HCT116 (cell line): Measurements from ENCODE around the gene UCN3. TPM values are rescaled to one million over a fixed set of nuclear protein-coding genes. Genes with fewer than 3 reads are reported as not detected.

ENCODE experiments used
- ATAC-seq: fragments of 200-7000 bp; cut with Tn5 transposase; 2 replicates; pipeline ENCODE4 v1.9.1; 2020; ENCODE audit warnings: mild to moderate bottlenecking, moderate library complexity
- BruUV-seq: library from RNA; stranded (reverse); fragments of 400-500 nt; replicated peaks from 2 replicates; lab custom pipeline; 2021; lab: Mats Ljungman, UMichigan
- CTCF ChIA-PET: fragments of 300-600 bp; sonication (Branson Sonifier 250); formaldehyde crosslinking; loops from one replicate; lab custom pipeline; 2021; ENCODE audit warnings: antibody characterized with exemption; lab: Charles Lee
- POLR2A ChIA-PET: fragments of 300-600, 350-600 bp; sonication (Branson Sonifier 250); formaldehyde crosslinking; loops from one replicate; lab custom pipeline; 2021; ENCODE audit warnings: antibody characterized with exemption; lab: Charles Lee
- RAD21 ChIA-PET, 2 experiments: fragments of 300-600 bp; sonication (Branson Sonifier 250); formaldehyde crosslinking; loops; one replicate each; lab custom pipeline; 2023; ENCODE audit warnings: low total read pairs in 2 of 2; ENCODE audit not compliant: uncharacterized antibody in 2 of 2, unreplicated experiment in 2 of 2, low non-redundant PET in 1 of 2; lab: Charles Lee
- DNase-seq: peaks from one replicate; pipeline ENCODE4 v3.0.0-alpha.2; 2010; ENCODE audit warnings: low read depth, low spot score
- H2AFZ ChIP-seq: fragments of 200-600 bp; shearing (Covaris generic), sonication (generic); 2 replicates; pipeline ENCODE4 v1.6.1; 2017; ENCODE audit warnings: low read depth, mixed run types, mixed read lengths, antibody characterized with exemption, low read length; ENCODE audit not compliant: poor library complexity, severe bottlenecking
- H3K27ac ChIP-seq: 2 replicates; pipeline ENCODE4 v1.5.1; 2012; ENCODE audit warnings: low read depth, low read length
- H3K27me3 ChIP-seq: fragments of 200-600 bp; sonication (generic); 2 replicates; pipeline ENCODE4 v1.6.1; 2016; ENCODE audit warnings: mixed run types, low read length, mixed read lengths; ENCODE audit not compliant: insufficient read depth
- H3K36me3 ChIP-seq, 2 experiments: fragments of 200-500 bp in 1 of 2; fragments of 200-600 bp in 1 of 2; sonication (Bioruptor generic) in 1 of 2; sonication (generic) in 1 of 2; 2 replicates each; pipeline versions ENCODE4 v1.5.1 to v1.6.1; 2014 to 2016; ENCODE audit warnings: low read length in 2 of 2, inconsistent platforms in 1 of 2, mixed read lengths in 1 of 2, mixed run types in 1 of 2; ENCODE audit not compliant: insufficient read depth in 2 of 2, control insufficient read depth in 1 of 2
- H3K4me1 ChIP-seq, 2 experiments: fragments of 200-600 bp in 1 of 2; sonication (generic) in 1 of 2; 2 replicates each; pipeline versions ENCODE4 v1.5.1 to v1.6.1; 2012 to 2017; ENCODE audit warnings: low read length in 2 of 2, inconsistent platforms in 1 of 2, mild to moderate bottlenecking in 1 of 2, mixed read lengths in 1 of 2, mixed run types in 1 of 2, moderate library complexity in 1 of 2; ENCODE audit not compliant: insufficient read depth in 2 of 2, control insufficient read depth in 1 of 2
- H3K4me2 ChIP-seq: fragments of 200-600 bp; sonication (generic); 2 replicates; pipeline ENCODE4 v1.6.1; 2017; ENCODE audit warnings: mixed run types, low read length, mixed read lengths
- H3K4me3 ChIP-seq, 2 experiments: fragments of 200-600 bp in 1 of 2; sonication (generic) in 1 of 2; replicated peaks in 1 of 2; 2 replicates each; pipeline ENCODE4 v1.5.1; 2011 to 2016; ENCODE audit warnings: low read length in 2 of 2, control low read depth in 1 of 2, low read depth in 1 of 2, mild to moderate bottlenecking in 1 of 2, mixed read lengths in 1 of 2, mixed run types in 1 of 2
- H3K79me2 ChIP-seq: fragments of 200-600 bp; sonication (generic); 2 replicates; pipeline ENCODE4 v1.6.1; 2017; ENCODE audit warnings: mild to moderate bottlenecking, mixed run types, low read length, moderate library complexity, mixed read lengths; ENCODE audit not compliant: insufficient read depth
- H3K9ac ChIP-seq: fragments of 200-600 bp; sonication (generic); 2 replicates; pipeline ENCODE4 v1.6.1; 2016; ENCODE audit warnings: low read length, mixed read lengths
- H3K9me2 ChIP-seq: fragments of 200-600 bp; sonication (generic), shearing (Covaris generic); 2 replicates; pipeline ENCODE4 v1.6.1; 2017; ENCODE audit warnings: mixed run types, mild to moderate bottlenecking, moderate library complexity; ENCODE audit not compliant: insufficient read depth
- H3K9me3 ChIP-seq, 2 experiments: fragments of 200-500 bp in 1 of 2; fragments of 200-600 bp in 1 of 2; sonication (Bioruptor generic) in 1 of 2; sonication (generic) in 1 of 2; 2 replicates each; pipeline ENCODE4 v1.6.1; 2014 to 2017; ENCODE audit warnings: low read length in 2 of 2, mixed read lengths in 2 of 2, inconsistent platforms in 1 of 2, low read depth in 1 of 2, mild to moderate bottlenecking in 1 of 2, mixed run types in 1 of 2, moderate library complexity in 1 of 2; ENCODE audit not compliant: control insufficient read depth in 1 of 2, insufficient read depth in 1 of 2
- H4K20me1 ChIP-seq: fragments of 200-600 bp; sonication (generic), shearing (Covaris generic); 2 replicates; pipeline ENCODE4 v1.6.1; 2017; ENCODE audit warnings: mixed run types, mild to moderate bottlenecking, moderate library complexity; ENCODE audit not compliant: insufficient read depth
- CBX3 ChIP-seq: IDR thresholded peaks from 2 replicates; pipeline ENCODE4 v1.6.1; 2012; ENCODE audit warnings: low read depth
- CEBPB ChIP-seq: IDR thresholded peaks from 2 replicates; pipeline ENCODE4 v1.6.1; 2012; ENCODE audit warnings: low read depth
- EGR1 ChIP-seq: IDR thresholded peaks from 2 replicates; pipeline ENCODE4 v1.6.1; 2012; ENCODE audit warnings: low read depth
- ELF1 ChIP-seq: IDR thresholded peaks from 2 replicates; pipeline ENCODE4 v1.6.1; 2012; ENCODE audit warnings: low read depth, borderline replicate concordance
- EZH2 ChIP-seq: fragments of 200-600 bp; sonication (generic); IDR thresholded peaks from 2 replicates; pipeline ENCODE4 v1.6.1; 2017; ENCODE audit warnings: antibody characterized with exemption, mixed run types
- FOSL1 ChIP-seq: IDR thresholded peaks from 2 replicates; pipeline ENCODE4 v1.6.1; 2012; ENCODE audit warnings: low read depth
- JUND ChIP-seq: IDR thresholded peaks from 2 replicates; pipeline ENCODE4 v1.6.1; 2012
- POLR2A ChIP-seq: IDR thresholded peaks from 2 replicates; pipeline ENCODE4 v1.7.0; 2011; ENCODE audit warnings: borderline replicate concordance; ENCODE audit not compliant: insufficient read depth, insufficient read length; ENCODE audit errors: extremely low read depth
- POLR2AphosphoS5 ChIP-seq: IDR thresholded peaks from 2 replicates; pipeline ENCODE4 v1.6.1; 2011; ENCODE audit warnings: mild to moderate bottlenecking, low read depth, low read length, moderate library complexity
- SIN3A ChIP-seq: IDR thresholded peaks from 2 replicates; pipeline ENCODE4 v1.6.1; 2012; ENCODE audit warnings: low read depth
- SP1 ChIP-seq: IDR thresholded peaks from 2 replicates; pipeline ENCODE4 v1.6.1; 2012; ENCODE audit warnings: low read depth
- SRF ChIP-seq: IDR thresholded peaks from 2 replicates; pipeline ENCODE4 v1.6.1; 2012; ENCODE audit warnings: low read depth
- TCF7L2 ChIP-seq: IDR thresholded peaks from 2 replicates; pipeline ENCODE4 v1.7.0; 2011; ENCODE audit warnings: borderline replicate concordance, inconsistent platforms; ENCODE audit not compliant: insufficient read depth, insufficient read length; ENCODE audit errors: extremely low read depth
- YY1 ChIP-seq: IDR thresholded peaks from 2 replicates; pipeline ENCODE4 v1.6.1; 2011; ENCODE audit warnings: low read length, low read depth, moderate library complexity, mild to moderate bottlenecking; ENCODE audit not compliant: insufficient replicate concordance; ENCODE audit errors: extremely low read depth
- ZFX ChIP-seq: fragments of 450-650 bp; IDR thresholded peaks from 2 replicates; pipeline ENCODE4 v1.6.1; 2017
- intact Hi-C: fragments of 100-400 bp; cut with micrococcal nuclease; formaldehyde crosslinking; loops from 2 replicates; pipeline ENCODE4 v1.10.0; 2022
- total RNA-seq: library from RNA; stranded (reverse); gene quantifications from one replicate; pipeline ENCODE4 v1.2.1, GENCODE V29; 2021; ENCODE audit not compliant: unreplicated experiment
- TF ChIP-seq, protein P1 (sequence below): IDR thresholded peaks from 2 replicates; pipeline ENCODE4 v1.6.1; 2012
- TF ChIP-seq, protein P2 (sequence below): IDR thresholded peaks from 2 replicates; pipeline ENCODE4 v1.6.1; 2012
- TF ChIP-seq, protein P3 (sequence below): IDR thresholded peaks from 2 replicates; pipeline ENCODE4 v1.6.1; 2011; ENCODE audit warnings: mild to moderate bottlenecking, low read length, moderate library complexity; ENCODE audit not compliant: insufficient replicate concordance; ENCODE audit errors: extremely low read depth
- TF ChIP-seq, protein P4 (sequence below): IDR thresholded peaks from 2 replicates; pipeline ENCODE4 v1.6.1; 2012; ENCODE audit warnings: low read depth

The UCN3 gene
- total RNA-seq, 1 experiment from 2014 or later = not detected

DNA sequence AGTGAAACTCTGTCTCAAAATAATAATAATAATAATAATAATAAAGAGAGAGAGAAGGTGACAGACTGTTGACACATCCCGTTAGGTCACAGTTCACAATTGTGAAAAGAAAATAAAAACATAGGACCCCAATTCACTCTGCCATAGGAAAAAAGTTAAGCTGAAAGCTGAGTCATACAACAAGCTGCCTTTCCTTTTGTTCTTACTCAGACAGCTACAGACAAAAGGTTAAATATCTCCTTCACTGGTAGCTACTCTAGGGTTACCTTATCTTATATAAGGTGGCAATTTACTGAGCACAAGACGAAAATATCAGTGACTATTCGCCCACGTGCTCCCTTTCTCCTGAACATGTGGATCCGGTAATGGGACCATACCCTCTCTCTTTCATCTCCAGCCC is 22.4 kb downstream of the UCN3 start:
- no peak overlapping the region for H3K27ac ChIP-seq
- intact Hi-C loops = no loop called here
- ChIA-PET RAD21 (no interaction called here), POLR2A (no interaction called here), CTCF (no interaction called here)
- peaks cover 11 to 16% of the 10 kb centered on the region in 2 experiments; a peak in 3 of 4 replicates for H3K9me3 ChIP-seq
- H3K79me2 ChIP-seq = no peaks in the 10 kb centered on the region
- no peaks in the 10 kb centered on the region for H4K20me1 ChIP-seq
- no peaks in the 10 kb centered on the region for H3K36me3 ChIP-seq
- ATAC-seq = no peak
- no TSS peak for BruUV-seq
- no peak overlapping the region for H3K4me2 ChIP-seq
- no peak overlapping the region for H3K9ac ChIP-seq
- no peaks in the 10 kb centered on the region for H3K4me1 ChIP-seq
- no peaks in the 10 kb centered on the region for H3K27me3 ChIP-seq
- no peak for DNase-seq
- no peak overlapping the region for H3K4me3 ChIP-seq
- H3K9me2 ChIP-seq = no peaks in the 10 kb centered on the region
- H2AFZ ChIP-seq = no peak overlapping the region
- TF ChIP-seq EGR1 = no peak
- no peak for TF ChIP-seq EZH2
- TF ChIP-seq ZFX = no peak
- TF ChIP-seq JUND = no peak
- TF ChIP-seq TCF7L2 = no peak
- TF ChIP-seq, protein P1, sequence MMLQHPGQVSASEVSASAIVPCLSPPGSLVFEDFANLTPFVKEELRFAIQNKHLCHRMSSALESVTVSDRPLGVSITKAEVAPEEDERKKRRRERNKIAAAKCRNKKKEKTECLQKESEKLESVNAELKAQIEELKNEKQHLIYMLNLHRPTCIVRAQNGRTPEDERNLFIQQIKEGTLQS = no peak
- TF ChIP-seq YY1 = no peak
- no peak for TF ChIP-seq POLR2AphosphoS5
- TF ChIP-seq CEBPB = no peak
- TF ChIP-seq, protein P2, sequence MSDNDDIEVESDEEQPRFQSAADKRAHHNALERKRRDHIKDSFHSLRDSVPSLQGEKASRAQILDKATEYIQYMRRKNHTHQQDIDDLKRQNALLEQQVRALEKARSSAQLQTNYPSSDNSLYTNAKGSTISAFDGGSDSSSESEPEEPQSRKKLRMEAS = no peak
- no peak for TF ChIP-seq POLR2A
- no peak for TF ChIP-seq ELF1
- TF ChIP-seq CBX3 = no peak
- TF ChIP-seq, protein P3, sequence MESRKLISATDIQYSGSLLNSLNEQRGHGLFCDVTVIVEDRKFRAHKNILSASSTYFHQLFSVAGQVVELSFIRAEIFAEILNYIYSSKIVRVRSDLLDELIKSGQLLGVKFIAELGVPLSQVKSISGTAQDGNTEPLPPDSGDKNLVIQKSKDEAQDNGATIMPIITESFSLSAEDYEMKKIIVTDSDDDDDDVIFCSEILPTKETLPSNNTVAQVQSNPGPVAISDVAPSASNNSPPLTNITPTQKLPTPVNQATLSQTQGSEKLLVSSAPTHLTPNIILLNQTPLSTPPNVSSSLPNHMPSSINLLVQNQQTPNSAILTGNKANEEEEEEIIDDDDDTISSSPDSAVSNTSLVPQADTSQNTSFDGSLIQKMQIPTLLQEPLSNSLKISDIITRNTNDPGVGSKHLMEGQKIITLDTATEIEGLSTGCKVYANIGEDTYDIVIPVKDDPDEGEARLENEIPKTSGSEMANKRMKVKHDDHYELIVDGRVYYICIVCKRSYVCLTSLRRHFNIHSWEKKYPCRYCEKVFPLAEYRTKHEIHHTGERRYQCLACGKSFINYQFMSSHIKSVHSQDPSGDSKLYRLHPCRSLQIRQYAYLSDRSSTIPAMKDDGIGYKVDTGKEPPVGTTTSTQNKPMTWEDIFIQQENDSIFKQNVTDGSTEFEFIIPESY = no peak
- no peak for TF ChIP-seq FOSL1
- TF ChIP-seq SP1 = no peak
- TF ChIP-seq SIN3A = no peak
- TF ChIP-seq, protein P4, sequence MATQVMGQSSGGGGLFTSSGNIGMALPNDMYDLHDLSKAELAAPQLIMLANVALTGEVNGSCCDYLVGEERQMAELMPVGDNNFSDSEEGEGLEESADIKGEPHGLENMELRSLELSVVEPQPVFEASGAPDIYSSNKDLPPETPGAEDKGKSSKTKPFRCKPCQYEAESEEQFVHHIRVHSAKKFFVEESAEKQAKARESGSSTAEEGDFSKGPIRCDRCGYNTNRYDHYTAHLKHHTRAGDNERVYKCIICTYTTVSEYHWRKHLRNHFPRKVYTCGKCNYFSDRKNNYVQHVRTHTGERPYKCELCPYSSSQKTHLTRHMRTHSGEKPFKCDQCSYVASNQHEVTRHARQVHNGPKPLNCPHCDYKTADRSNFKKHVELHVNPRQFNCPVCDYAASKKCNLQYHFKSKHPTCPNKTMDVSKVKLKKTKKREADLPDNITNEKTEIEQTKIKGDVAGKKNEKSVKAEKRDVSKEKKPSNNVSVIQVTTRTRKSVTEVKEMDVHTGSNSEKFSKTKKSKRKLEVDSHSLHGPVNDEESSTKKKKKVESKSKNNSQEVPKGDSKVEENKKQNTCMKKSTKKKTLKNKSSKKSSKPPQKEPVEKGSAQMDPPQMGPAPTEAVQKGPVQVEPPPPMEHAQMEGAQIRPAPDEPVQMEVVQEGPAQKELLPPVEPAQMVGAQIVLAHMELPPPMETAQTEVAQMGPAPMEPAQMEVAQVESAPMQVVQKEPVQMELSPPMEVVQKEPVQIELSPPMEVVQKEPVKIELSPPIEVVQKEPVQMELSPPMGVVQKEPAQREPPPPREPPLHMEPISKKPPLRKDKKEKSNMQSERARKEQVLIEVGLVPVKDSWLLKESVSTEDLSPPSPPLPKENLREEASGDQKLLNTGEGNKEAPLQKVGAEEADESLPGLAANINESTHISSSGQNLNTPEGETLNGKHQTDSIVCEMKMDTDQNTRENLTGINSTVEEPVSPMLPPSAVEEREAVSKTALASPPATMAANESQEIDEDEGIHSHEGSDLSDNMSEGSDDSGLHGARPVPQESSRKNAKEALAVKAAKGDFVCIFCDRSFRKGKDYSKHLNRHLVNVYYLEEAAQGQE = no peak
- TF ChIP-seq SRF = no peak
